Measurements from ENCODE around the gene FGF14.

DNA sequence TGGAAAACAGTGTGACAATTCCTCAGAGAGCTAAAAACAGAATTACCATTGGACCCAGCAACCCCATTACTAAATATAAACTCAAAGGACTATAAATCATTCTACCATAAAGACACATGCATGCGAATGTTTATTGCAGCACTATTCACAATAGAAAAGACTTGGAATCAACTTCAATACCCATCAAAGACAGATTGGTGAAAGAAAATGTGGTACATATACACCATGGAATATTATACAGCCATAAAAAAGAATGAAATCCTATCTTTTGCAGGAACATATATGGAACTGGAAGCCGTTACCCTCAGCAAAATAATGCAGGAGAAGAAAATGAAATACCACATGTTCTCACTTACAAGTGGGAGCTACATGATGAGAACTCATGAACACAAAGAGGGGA lies 20.8 kb upstream of the FGF14 start:
- TF ChIP-seq, protein P1, sequence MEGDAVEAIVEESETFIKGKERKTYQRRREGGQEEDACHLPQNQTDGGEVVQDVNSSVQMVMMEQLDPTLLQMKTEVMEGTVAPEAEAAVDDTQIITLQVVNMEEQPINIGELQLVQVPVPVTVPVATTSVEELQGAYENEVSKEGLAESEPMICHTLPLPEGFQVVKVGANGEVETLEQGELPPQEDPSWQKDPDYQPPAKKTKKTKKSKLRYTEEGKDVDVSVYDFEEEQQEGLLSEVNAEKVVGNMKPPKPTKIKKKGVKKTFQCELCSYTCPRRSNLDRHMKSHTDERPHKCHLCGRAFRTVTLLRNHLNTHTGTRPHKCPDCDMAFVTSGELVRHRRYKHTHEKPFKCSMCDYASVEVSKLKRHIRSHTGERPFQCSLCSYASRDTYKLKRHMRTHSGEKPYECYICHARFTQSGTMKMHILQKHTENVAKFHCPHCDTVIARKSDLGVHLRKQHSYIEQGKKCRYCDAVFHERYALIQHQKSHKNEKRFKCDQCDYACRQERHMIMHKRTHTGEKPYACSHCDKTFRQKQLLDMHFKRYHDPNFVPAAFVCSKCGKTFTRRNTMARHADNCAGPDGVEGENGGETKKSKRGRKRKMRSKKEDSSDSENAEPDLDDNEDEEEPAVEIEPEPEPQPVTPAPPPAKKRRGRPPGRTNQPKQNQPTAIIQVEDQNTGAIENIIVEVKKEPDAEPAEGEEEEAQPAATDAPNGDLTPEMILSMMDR (IDR thresholded peaks at IDR 0.05): no peak
- no peak for TF ChIP-seq EZH2 (IDR thresholded peaks at IDR 0.05)

Measured in neural progenitor cell (in vitro differentiated cells).